Measurements from ENCODE around the gene FBRSL1. TPM values are rescaled to one million over a fixed set of nuclear protein-coding genes. Genes with fewer than 3 reads are reported as not detected.
A peak's percentile ranks its signal among the peaks of the same experiment; 100 is the strongest.

FBRSL1 gene
- total and polyA plus RNA-seq, 9 of the 15 experiments (the other 6 are each of a cell fraction or from before 2014, with no cell fraction given): 0.24 to 129 (median 7.3) TPM

DNA sequence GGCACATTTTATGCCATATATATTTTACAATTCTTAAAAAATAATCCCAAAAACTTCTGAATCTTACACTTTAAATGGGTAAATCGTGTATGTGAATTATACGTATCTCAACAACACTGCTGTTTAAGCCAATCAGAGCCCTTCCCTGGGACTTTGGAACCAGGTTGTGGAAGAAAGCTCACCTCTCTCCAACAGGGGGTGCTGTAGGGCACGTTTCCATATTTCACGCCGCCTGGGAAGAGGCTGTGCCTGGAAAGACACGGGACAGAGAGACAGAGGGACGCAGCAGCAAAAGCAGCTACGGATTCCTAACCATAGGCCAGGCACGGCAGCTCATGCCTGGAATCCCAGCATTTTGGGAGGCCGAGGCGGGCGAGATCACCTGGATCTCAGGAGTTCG is 29.4 kb upstream of the FBRSL1 start:
- H3K9me1 ChIP-seq (ENCODE audit: control insufficient read depth, insufficient read depth, low read length): no peaks in the 10 kb centered on the region
- H3K4me1 ChIP-seq (replicated peaks in 1 of 2; ENCODE audit: control insufficient read depth in 2 of 2, insufficient read depth in 2 of 2, low read length in 2 of 2): peaks cover 0 to 25% of the 10 kb centered on the region in 2 experiments; a peak in 2 of 5 replicates
- peak; percentile 80 for ATAC-seq
- H3K9ac ChIP-seq (ENCODE audit: insufficient read depth in 1 of 2, low read depth in 2 of 2, low read length in 2 of 2): no peak overlapping the region
- H3K27me3 ChIP-seq (ENCODE audit: control insufficient read depth in 2 of 2, insufficient read depth in 2 of 2, low read length in 2 of 2): peaks cover 4 to 25% of the 10 kb centered on the region in 2 experiments; a peak in 3 of 5 replicates
- no peaks in the 10 kb centered on the region for H3K79me2 ChIP-seq (ENCODE audit: control insufficient read depth, insufficient read depth, low read length)
- POLR2A ChIA-PET: interaction anchor here (0.6 kb wide), 1 partner anchor 12 kb away, joined by 3 read pairs; no protein-coding TSS in a partner anchor
- no peak overlapping the region for H3K27ac ChIP-seq (ENCODE audit: extremely low read depth, low read depth, low read length)
- peaks cover 7% of the 10 kb centered on the region for H3K9me3 ChIP-seq (replicated peaks; ENCODE audit: control insufficient read depth, insufficient read depth, low read depth, low read length)
- intact Hi-C loops (cut with micrococcal nuclease) (no loop called here), in situ Hi-C loops (cut with MboI) (no loop called here)
- no peak overlapping the region for H3K4me2 ChIP-seq (ENCODE audit: insufficient read depth, low read length)
- H2AFZ ChIP-seq (ENCODE audit: low read depth, low read length): no peak overlapping the region
- FAIRE-seq: peak; percentile 74
- no peaks in the 10 kb centered on the region for H3K36me3 ChIP-seq (ENCODE audit: control insufficient read depth, insufficient read depth, low read length)
- no TSS peak for BruUV-seq (replicated peaks)
- H3K4me3 ChIP-seq: no peak overlapping the region
- H4K20me1 ChIP-seq (replicated peaks; ENCODE audit: control insufficient read depth, insufficient read depth, low read length): no peaks in the 10 kb centered on the region
- DNase-seq (ENCODE audit: extremely low read depth in 1 of 4, low spot score in 3 of 4): peak; percentile 46 to 67 (median 56)
- WGBS (ENCODE audit: insufficient coverage, low coverage, missing lambda C conversion rate): 11% methylated on average over 12 of the region's 13 CpGs
- CTCF ChIA-PET (ENCODE audit: low intra/inter-chr PET ratio): interaction anchor here (1.0 kb wide), 1 partner anchor 64 kb away, joined by 3 read pairs; no protein-coding TSS in a partner anchor
- no peak for TF ChIP-seq SMAD3 (CRISPR knock-in tag; conservative IDR thresholded peaks at IDR 0.05)
- TF ChIP-seq GATAD2B (IDR thresholded peaks at IDR 0.05; ENCODE audit: borderline replicate concordance): no peak
- TF ChIP-seq, protein P1, sequence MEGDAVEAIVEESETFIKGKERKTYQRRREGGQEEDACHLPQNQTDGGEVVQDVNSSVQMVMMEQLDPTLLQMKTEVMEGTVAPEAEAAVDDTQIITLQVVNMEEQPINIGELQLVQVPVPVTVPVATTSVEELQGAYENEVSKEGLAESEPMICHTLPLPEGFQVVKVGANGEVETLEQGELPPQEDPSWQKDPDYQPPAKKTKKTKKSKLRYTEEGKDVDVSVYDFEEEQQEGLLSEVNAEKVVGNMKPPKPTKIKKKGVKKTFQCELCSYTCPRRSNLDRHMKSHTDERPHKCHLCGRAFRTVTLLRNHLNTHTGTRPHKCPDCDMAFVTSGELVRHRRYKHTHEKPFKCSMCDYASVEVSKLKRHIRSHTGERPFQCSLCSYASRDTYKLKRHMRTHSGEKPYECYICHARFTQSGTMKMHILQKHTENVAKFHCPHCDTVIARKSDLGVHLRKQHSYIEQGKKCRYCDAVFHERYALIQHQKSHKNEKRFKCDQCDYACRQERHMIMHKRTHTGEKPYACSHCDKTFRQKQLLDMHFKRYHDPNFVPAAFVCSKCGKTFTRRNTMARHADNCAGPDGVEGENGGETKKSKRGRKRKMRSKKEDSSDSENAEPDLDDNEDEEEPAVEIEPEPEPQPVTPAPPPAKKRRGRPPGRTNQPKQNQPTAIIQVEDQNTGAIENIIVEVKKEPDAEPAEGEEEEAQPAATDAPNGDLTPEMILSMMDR (IDR thresholded peaks at IDR 0.05 in 2 of 3, conservative IDR thresholded peaks at IDR 0.05 in 1 of 3; ENCODE audit: insufficient read depth in 2 of 3, low read depth in 1 of 3, low read length in 3 of 3): peak; percentile 53 to 62 (median 61)
- no peak for TF ChIP-seq FOXM1 (IDR thresholded peaks at IDR 0.05; ENCODE audit: low read depth)
- TF ChIP-seq FOXM1 (CRISPR knock-in tag; IDR thresholded peaks at IDR 0.05; ENCODE audit: low read depth): no peak
- TF ChIP-seq XRCC5 (IDR thresholded peaks at IDR 0.05; ENCODE audit: low read depth, low read length): no peak
- TF ChIP-seq, protein P2, sequence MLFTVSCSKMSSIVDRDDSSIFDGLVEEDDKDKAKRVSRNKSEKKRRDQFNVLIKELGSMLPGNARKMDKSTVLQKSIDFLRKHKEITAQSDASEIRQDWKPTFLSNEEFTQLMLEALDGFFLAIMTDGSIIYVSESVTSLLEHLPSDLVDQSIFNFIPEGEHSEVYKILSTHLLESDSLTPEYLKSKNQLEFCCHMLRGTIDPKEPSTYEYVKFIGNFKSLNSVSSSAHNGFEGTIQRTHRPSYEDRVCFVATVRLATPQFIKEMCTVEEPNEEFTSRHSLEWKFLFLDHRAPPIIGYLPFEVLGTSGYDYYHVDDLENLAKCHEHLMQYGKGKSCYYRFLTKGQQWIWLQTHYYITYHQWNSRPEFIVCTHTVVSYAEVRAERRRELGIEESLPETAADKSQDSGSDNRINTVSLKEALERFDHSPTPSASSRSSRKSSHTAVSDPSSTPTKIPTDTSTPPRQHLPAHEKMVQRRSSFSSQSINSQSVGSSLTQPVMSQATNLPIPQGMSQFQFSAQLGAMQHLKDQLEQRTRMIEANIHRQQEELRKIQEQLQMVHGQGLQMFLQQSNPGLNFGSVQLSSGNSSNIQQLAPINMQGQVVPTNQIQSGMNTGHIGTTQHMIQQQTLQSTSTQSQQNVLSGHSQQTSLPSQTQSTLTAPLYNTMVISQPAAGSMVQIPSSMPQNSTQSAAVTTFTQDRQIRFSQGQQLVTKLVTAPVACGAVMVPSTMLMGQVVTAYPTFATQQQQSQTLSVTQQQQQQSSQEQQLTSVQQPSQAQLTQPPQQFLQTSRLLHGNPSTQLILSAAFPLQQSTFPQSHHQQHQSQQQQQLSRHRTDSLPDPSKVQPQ (CRISPR knock-in tag; IDR thresholded peaks at IDR 0.05; ENCODE audit: borderline replicate concordance): no peak
- TF ChIP-seq NUFIP1 (IDR thresholded peaks at IDR 0.05; ENCODE audit: partially characterized antibody): no peak
- TF ChIP-seq ZNF551 (CRISPR knock-in tag; IDR thresholded peaks at IDR 0.05): no peak
- TF ChIP-seq HINFP (tag; conservative IDR thresholded peaks at IDR 0.05; ENCODE audit: low read depth): no peak
- TF ChIP-seq MCM5 (IDR thresholded peaks at IDR 0.05; ENCODE audit: low read depth): no peak
- TF ChIP-seq, protein P3, sequence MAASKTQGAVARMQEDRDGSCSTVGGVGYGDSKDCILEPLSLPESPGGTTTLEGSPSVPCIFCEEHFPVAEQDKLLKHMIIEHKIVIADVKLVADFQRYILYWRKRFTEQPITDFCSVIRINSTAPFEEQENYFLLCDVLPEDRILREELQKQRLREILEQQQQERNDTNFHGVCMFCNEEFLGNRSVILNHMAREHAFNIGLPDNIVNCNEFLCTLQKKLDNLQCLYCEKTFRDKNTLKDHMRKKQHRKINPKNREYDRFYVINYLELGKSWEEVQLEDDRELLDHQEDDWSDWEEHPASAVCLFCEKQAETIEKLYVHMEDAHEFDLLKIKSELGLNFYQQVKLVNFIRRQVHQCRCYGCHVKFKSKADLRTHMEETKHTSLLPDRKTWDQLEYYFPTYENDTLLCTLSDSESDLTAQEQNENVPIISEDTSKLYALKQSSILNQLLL (CRISPR knock-in tag; IDR thresholded peaks at IDR 0.05; ENCODE audit: borderline replicate concordance): no peak
- TF ChIP-seq YY1 (IDR thresholded peaks at IDR 0.05; ENCODE audit: borderline replicate concordance in 1 of 3, control insufficient read depth in 1 of 3, extremely low read depth in 1 of 3, insufficient read depth in 3 of 3, insufficient read length in 1 of 3, insufficient replicate concordance in 2 of 3, low read depth in 1 of 3, low read length in 2 of 3): no peak
- TF ChIP-seq CC2D1A (IDR thresholded peaks at IDR 0.05): peak; percentile 57; the same call in 1 of the 2 replicates
